HCT116 (cell line): Measurements from ENCODE around the gene VIPR2.

Experiments used
- CEBPB ChIP-seq: IDR thresholded peaks from 2 replicates; pipeline ENCODE4 v1.6.1; 2012; ENCODE audit warnings: low read depth
- CTCF ChIP-seq, 3 experiments: fragments of 200-600 bp in 1 of 3; sonication (generic) in 1 of 3; IDR thresholded peaks in 2 of 3; conservative IDR thresholded peaks in 1 of 3; 2 replicates each; pipeline ENCODE4 v1.5.1; 2012 to 2017; ENCODE audit warnings: low read depth in 2 of 3, low read length in 2 of 3, antibody characterized with exemption in 1 of 3, borderline replicate concordance in 1 of 3, control low read depth in 1 of 3, mild to moderate bottlenecking in 1 of 3, mixed read lengths in 1 of 3, mixed run types in 1 of 3, moderate library complexity in 1 of 3; ENCODE audit not compliant: insufficient read depth in 1 of 3
- EGR1 ChIP-seq: IDR thresholded peaks from 2 replicates; pipeline ENCODE4 v1.6.1; 2012; ENCODE audit warnings: low read depth
- EZH2 ChIP-seq: fragments of 200-600 bp; sonication (generic); IDR thresholded peaks from 2 replicates; pipeline ENCODE4 v1.6.1; 2017; ENCODE audit warnings: antibody characterized with exemption, mixed run types
- JUND ChIP-seq: IDR thresholded peaks from 2 replicates; pipeline ENCODE4 v1.6.1; 2012
- POLR2A ChIP-seq: IDR thresholded peaks from 2 replicates; pipeline ENCODE4 v1.7.0; 2011; ENCODE audit warnings: borderline replicate concordance; ENCODE audit not compliant: insufficient read depth, insufficient read length; ENCODE audit errors: extremely low read depth
- POLR2AphosphoS5 ChIP-seq: IDR thresholded peaks from 2 replicates; pipeline ENCODE4 v1.6.1; 2011; ENCODE audit warnings: mild to moderate bottlenecking, low read depth, low read length, moderate library complexity
- RAD21 ChIP-seq: IDR thresholded peaks from 2 replicates; pipeline ENCODE4 v1.6.1; 2012; ENCODE audit warnings: low read depth, mild to moderate bottlenecking
- REST ChIP-seq: IDR thresholded peaks from 2 replicates; pipeline ENCODE4 v1.6.1; 2012; ENCODE audit warnings: low read depth
- SP1 ChIP-seq: IDR thresholded peaks from 2 replicates; pipeline ENCODE4 v1.6.1; 2012; ENCODE audit warnings: low read depth
- YY1 ChIP-seq: IDR thresholded peaks from 2 replicates; pipeline ENCODE4 v1.6.1; 2011; ENCODE audit warnings: low read length, low read depth, moderate library complexity, mild to moderate bottlenecking; ENCODE audit not compliant: insufficient replicate concordance; ENCODE audit errors: extremely low read depth
- ZNF274 ChIP-seq: fragments of 200-500 bp; sonication (Bioruptor generic); IDR thresholded peaks from 2 replicates; pipeline ENCODE4 v1.6.1; 2014; ENCODE audit warnings: mild to moderate bottlenecking, low read depth, low read length, inconsistent platforms

DNA sequence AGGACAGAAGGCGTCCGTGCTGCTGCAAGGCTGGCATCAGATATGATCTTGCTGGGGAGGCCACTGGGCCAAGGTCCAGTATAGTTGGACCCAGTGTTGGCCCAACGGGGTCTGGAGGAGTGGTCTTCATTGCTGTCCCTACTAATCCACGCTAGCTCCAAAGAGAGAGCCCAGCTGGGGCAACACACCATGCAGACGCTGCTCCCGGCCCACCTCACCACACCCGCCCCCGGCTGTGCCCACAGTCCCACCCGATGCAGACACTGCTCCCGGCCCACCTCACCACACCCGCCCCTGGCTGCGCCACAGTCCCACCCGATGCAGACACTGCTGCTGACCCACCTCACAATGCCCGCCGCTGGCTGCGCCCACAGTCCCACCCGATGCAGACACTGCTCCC is 121.5 kb downstream of the VIPR2 start:
- TF ChIP-seq SP1 (no peak), REST (no peak), EZH2 (no peak), CTCF (IDR thresholded peaks at IDR 0.05 in 2 of 3, conservative IDR thresholded peaks at IDR 0.05 in 1 of 3; ENCODE audit: borderline replicate concordance in 1 of 3, insufficient read depth in 1 of 3, low read depth in 2 of 3, low read length in 2 of 3) (no peak), JUND (no peak), POLR2AphosphoS5 (no peak), POLR2A (no peak), EGR1 (no peak), CEBPB (no peak), ZNF274 (no peak), RAD21 (no peak), YY1 (no peak)
